MCF 10A (cell line): ENCODE measurements around the gene THEMIS2. TPM values are rescaled to one million over a fixed set of nuclear protein-coding genes. Genes with fewer than 3 reads are reported as not detected.
"Not testable (repeated sequence)": the region's sequence is repeated elsewhere in the genome, so short reads cannot be mapped to it uniquely, and the experiment has no call there.

Experiments used
- BruUV-seq: library from RNA; stranded (reverse); fragments of 400-500 nt; replicated peaks from 2 replicates; lab custom pipeline; 2021; lab: Mats Ljungman, UMichigan
- CTCF ChIA-PET: fragments of 300-600 bp; sonication (Branson Sonifier 250); formaldehyde crosslinking; extraction: SDS; loops from one replicate; lab custom pipeline; 2021; ENCODE audit warnings: antibody characterized with exemption, inconsistent platforms; lab: Yijun Ruan, JAX
- POLR2A ChIA-PET: fragments of 300-600, 350-650 bp; sonication (Branson Sonifier 250); formaldehyde crosslinking; extraction: SDS; loops from one replicate; lab custom pipeline; 2020; ENCODE audit warnings: antibody characterized with exemption, inconsistent platforms; lab: Yijun Ruan, JAX
- DNase-seq: peaks from one replicate; pipeline ENCODE4 v3.0.0-alpha.2; 2018; ENCODE audit not compliant: unreplicated experiment
- H3K27ac Mint-ChIP-seq: one replicate; pipeline ENCODE4 v1.8.0; 2022; ENCODE audit warnings: mild to moderate bottlenecking, low read depth, mixed read lengths; ENCODE audit not compliant: unreplicated experiment
- H3K27me3 Mint-ChIP-seq: one replicate; pipeline ENCODE4 v1.8.0; 2022; ENCODE audit warnings: mixed read lengths; ENCODE audit not compliant: insufficient read depth, unreplicated experiment
- H3K36me3 Mint-ChIP-seq: one replicate; pipeline ENCODE4 v1.8.0; 2022; ENCODE audit warnings: mild to moderate bottlenecking, moderate library complexity, mixed read lengths; ENCODE audit not compliant: insufficient read depth, unreplicated experiment
- H3K4me1 Mint-ChIP-seq: one replicate; pipeline ENCODE4 v1.8.0; 2022; ENCODE audit warnings: mixed read lengths; ENCODE audit not compliant: insufficient read depth, unreplicated experiment
- H3K4me3 Mint-ChIP-seq: one replicate; pipeline ENCODE4 v1.8.0; 2022; ENCODE audit warnings: mild to moderate bottlenecking, moderate library complexity, mixed read lengths; ENCODE audit not compliant: unreplicated experiment
- H3K9me3 Mint-ChIP-seq: one replicate; pipeline ENCODE4 v1.8.0; 2022; ENCODE audit warnings: mixed read lengths; ENCODE audit not compliant: unreplicated experiment
- CTCF ChIP-seq: fragments of 200-600 bp; IDR thresholded peaks from one replicate; pipeline ENCODE4 v1.8.0; 2022; ENCODE audit warnings: antibody characterized with exemption, mild to moderate bottlenecking; ENCODE audit not compliant: unreplicated experiment
- intact Hi-C: fragments of 100-400 bp; cut with micrococcal nuclease; formaldehyde crosslinking; loops from 2 replicates; pipeline ENCODE4 v1.14.1; 2022
- total RNA-seq: library from RNA; stranded (reverse); gene quantifications from 2 replicates; pipeline ENCODE4 v1.2.3, GENCODE V29; 2022

THEMIS2 gene
- total RNA-seq, 1 experiment from 2014 or later, result 1.7 TPM

GRCh38 chr1:27855085-27855484, 17.3 kb upstream of the THEMIS2 start:
- Mint-ChIP-seq H3K36me3 (peaks cover 19% of the 10 kb centered on the region), H3K4me3 (no peak overlapping the region), H3K9me3 (no peaks in the 10 kb centered on the region), H3K4me1 (peaks cover 16% of the 10 kb centered on the region), H3K27ac (no peak overlapping the region), H3K27me3 (no peaks in the 10 kb centered on the region)
- POLR2A ChIA-PET, result no interaction called here
- intact Hi-C loops, result loop anchor here (5.0 kb wide), 2 partner anchors 102 to 352 kb away; partner anchors contain the start of gene XKR8
- no TSS peak for BruUV-seq
- no peak for DNase-seq
- no peak for TF ChIP-seq CTCF
- CTCF ChIA-PET, result no interaction called here

GRCh38 chr1:27856561-27857343, 15.6 kb upstream of the THEMIS2 start:
- POLR2A ChIA-PET, result interaction anchor here (0.6 to 1.6 kb wide), 5 partner anchors 24 to 337 kb away, joined by 3 to 10 read pairs (median 3); no protein-coding TSS in a partner anchor
- intact Hi-C loops, result loop anchor here (5.0 kb wide), 2 partner anchors 101 to 351 kb away; partner anchors contain the start of gene XKR8
- CTCF ChIA-PET, result interaction anchor here (0.6 to 6.1 kb wide), 11 partner anchors 15 to 382 kb away, joined by 3 to 74 read pairs (median 3); no protein-coding TSS in a partner anchor

GRCh38 chr1:27857552-27857951, 14.8 kb upstream of the THEMIS2 start:
- H3K36me3 Mint-ChIP-seq, DNase-seq, H3K9me3 Mint-ChIP-seq, H3K4me3 Mint-ChIP-seq, H3K27me3 Mint-ChIP-seq, BruUV-seq: not testable (repeated sequence)
- peaks cover 16% of the 10 kb centered on the region for H3K4me1 Mint-ChIP-seq
- CTCF ChIA-PET, result interaction anchor here (0.5 to 6.1 kb wide), 15 partner anchors 8 to 355 kb away, joined by 3 to 74 read pairs (median 3); no protein-coding TSS in a partner anchor
- POLR2A ChIA-PET, result interaction anchor here (0.9 to 1.6 kb wide), 4 partner anchors 24 to 123 kb away, joined by 3 to 10 read pairs (median 4); no protein-coding TSS in a partner anchor
- H3K27ac Mint-ChIP-seq, result peak overlapping the region; percentile 84
- intact Hi-C loops, result loop anchor here (5.0 kb wide), 2 partner anchors 100 to 350 kb away; partner anchors contain the start of gene XKR8

More at GRCh38 chr1:27856561-27857343, 15.6 kb upstream of the THEMIS2 start:
- Mint-ChIP-seq H3K36me3 (peaks cover 8% of the 10 kb centered on the region), H3K9me3 (no peaks in the 10 kb centered on the region), H3K27ac (no peak overlapping the region), H3K4me1 (peaks cover 16% of the 10 kb centered on the region), H3K4me3 (no peak overlapping the region), H3K27me3 (no peaks in the 10 kb centered on the region)
- no peak for TF ChIP-seq CTCF
- no TSS peak for BruUV-seq
- no peak for DNase-seq

- TF ChIP-seq CTCF, result peak; percentile 97
- POLR2A ChIA-PET, result interaction anchor here (0.6 to 1.6 kb wide), 5 partner anchors 25 to 233 kb away, joined by 3 to 10 read pairs (median 3); no protein-coding TSS in a partner anchor
- H3K27ac Mint-ChIP-seq, result peak overlapping the region; percentile 84
- intact Hi-C loops, result loop anchor here (2.0 to 5.0 kb wide), 5 partner anchors 46 to 349 kb away; partner anchors contain the start of gene XKR8
- CTCF ChIA-PET, result interaction anchor here (0.5 to 6.1 kb wide), 14 partner anchors 8 to 355 kb away, joined by 3 to 74 read pairs (median 3); no protein-coding TSS in a partner anchor
- H3K36me3 Mint-ChIP-seq, result peaks cover 6% of the 10 kb centered on the region
- peaks cover 23% of the 10 kb centered on the region for H3K4me1 Mint-ChIP-seq
- no TSS peak for BruUV-seq
- H3K9me3 Mint-ChIP-seq, result no peaks in the 10 kb centered on the region
- H3K4me3 Mint-ChIP-seq, result peak overlapping the region; percentile 38
- H3K27me3 Mint-ChIP-seq, result no peaks in the 10 kb centered on the region
- DNase-seq, result peak; percentile 91
These were observed 14.0 kb upstream of the THEMIS2 start for GRCh38 chr1:27858072-27858948.
